Hepatocyte (in vitro differentiated cells): Measurements from ENCODE around the gene ELFN1.

Source experiments
- EZH2 ChIP-seq: fragments of 200-600 bp; sonication (generic); IDR thresholded peaks from 2 replicates; pipeline ENCODE4 v1.6.1; 2016; ENCODE audit warnings: antibody characterized with exemption, mild to moderate bottlenecking, borderline replicate concordance
- EZH2phosphoT487 ChIP-seq: fragments of 200-600 bp; sonication (generic); IDR thresholded peaks from one replicate; pipeline ENCODE4 v1.6.1; 2018; ENCODE audit warnings: antibody characterized with exemption, mild to moderate bottlenecking, low read depth, moderate library complexity; ENCODE audit not compliant: unreplicated experiment, severe bottlenecking
- TF ChIP-seq, protein P1 (sequence below): fragments of 200-600 bp; sonication (generic); IDR thresholded peaks from 2 replicates; pipeline ENCODE4 v1.5.1; 2016; ENCODE audit warnings: antibody characterized with exemption, mild to moderate bottlenecking; ENCODE audit not compliant: poor library complexity

DNA sequence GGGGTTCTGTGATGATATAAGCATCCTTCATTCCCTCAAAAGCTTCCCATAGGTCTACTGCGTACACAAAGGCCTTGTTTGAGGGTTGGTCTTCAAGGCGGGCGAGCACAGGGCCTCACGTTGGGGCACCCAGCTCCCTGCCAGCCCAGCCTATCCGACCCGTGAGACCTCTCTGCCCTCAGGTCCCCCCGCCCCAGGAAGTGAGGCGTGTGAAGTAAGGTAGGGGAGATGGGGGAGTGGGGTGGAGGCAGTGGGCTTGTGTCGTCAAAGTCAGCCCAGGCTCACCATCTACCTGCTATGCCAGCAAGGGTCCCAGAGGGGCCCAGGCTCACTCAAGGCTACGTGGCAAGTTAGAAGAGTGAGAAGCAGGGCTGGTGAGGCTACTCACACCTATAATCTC is 47.6 kb upstream of the ELFN1 start:
- TF ChIP-seq, protein P1, sequence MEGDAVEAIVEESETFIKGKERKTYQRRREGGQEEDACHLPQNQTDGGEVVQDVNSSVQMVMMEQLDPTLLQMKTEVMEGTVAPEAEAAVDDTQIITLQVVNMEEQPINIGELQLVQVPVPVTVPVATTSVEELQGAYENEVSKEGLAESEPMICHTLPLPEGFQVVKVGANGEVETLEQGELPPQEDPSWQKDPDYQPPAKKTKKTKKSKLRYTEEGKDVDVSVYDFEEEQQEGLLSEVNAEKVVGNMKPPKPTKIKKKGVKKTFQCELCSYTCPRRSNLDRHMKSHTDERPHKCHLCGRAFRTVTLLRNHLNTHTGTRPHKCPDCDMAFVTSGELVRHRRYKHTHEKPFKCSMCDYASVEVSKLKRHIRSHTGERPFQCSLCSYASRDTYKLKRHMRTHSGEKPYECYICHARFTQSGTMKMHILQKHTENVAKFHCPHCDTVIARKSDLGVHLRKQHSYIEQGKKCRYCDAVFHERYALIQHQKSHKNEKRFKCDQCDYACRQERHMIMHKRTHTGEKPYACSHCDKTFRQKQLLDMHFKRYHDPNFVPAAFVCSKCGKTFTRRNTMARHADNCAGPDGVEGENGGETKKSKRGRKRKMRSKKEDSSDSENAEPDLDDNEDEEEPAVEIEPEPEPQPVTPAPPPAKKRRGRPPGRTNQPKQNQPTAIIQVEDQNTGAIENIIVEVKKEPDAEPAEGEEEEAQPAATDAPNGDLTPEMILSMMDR = no peak
- no peak for TF ChIP-seq EZH2
- TF ChIP-seq EZH2phosphoT487 = no peak
